ENCODE data around the gene TMEM50B. TPM values are rescaled to one million over a fixed set of nuclear protein-coding genes. Genes with fewer than 3 reads are reported as not detected.
A peak's percentile ranks its signal among the peaks of the same experiment; 100 is the strongest.
"Not testable (repeated sequence)": the region's sequence is repeated elsewhere in the genome, so short reads cannot be mapped to it uniquely, and the experiment has no call there.

The TMEM50B gene
- polyA plus RNA-seq (ENCODE audit: insufficient read length): 60.5 TPM
- long read RNA-seq, donor 1, transcript TMEM50B-210 (7 exons, 2,375 nt): major isoform, 37 of 177 reads
- long read RNA-seq, donor 1, partial matches to known transcripts: 81 of 177 reads
- long read RNA-seq, donor 1, other reads (novel, unspliced or antisense): 54 of 177 reads
- long read RNA-seq, donor 2, transcript TMEM50B-210 (7 exons, 2,375 nt): major isoform, 28 of 35 reads
- long read RNA-seq, donor 2, partial matches to known transcripts: 0 of 35 reads
- long read RNA-seq, donor 2, other reads (novel, unspliced or antisense): 0 of 35 reads
- long read RNA-seq, donor 3, transcript TMEM50B-210 (7 exons, 2,375 nt): major isoform, 14 of 21 reads
- long read RNA-seq, donor 3, partial matches to known transcripts: 0 of 21 reads
- long read RNA-seq, donor 3, other reads (novel, unspliced or antisense): 0 of 21 reads
- long read RNA-seq, donor 4, partial matches to known transcripts: 0 of 2 reads
- long read RNA-seq, donor 4, other reads (novel, unspliced or antisense): 0 of 2 reads
- long read RNA-seq, donor 5, transcript TMEM50B-209 (4 exons, 695 nt): minor isoform, 6 of 57 reads
- long read RNA-seq, donor 5, transcript TMEM50B-210 (7 exons, 2,375 nt): major isoform, 36 of 57 reads
- long read RNA-seq, donor 5, partial matches to known transcripts: 10 of 57 reads
- long read RNA-seq, donor 5, other reads (novel, unspliced or antisense): 0 of 57 reads
- long read RNA-seq, donor 6, transcript TMEM50B-210 (7 exons, 2,375 nt): major isoform, 41 of 266 reads
- long read RNA-seq, donor 6, partial matches to known transcripts: 180 of 266 reads
- long read RNA-seq, donor 6, other reads (novel, unspliced or antisense): 42 of 266 reads
- long read RNA-seq, donor 7, transcript TMEM50B-210 (7 exons, 2,375 nt): major isoform, 42 of 289 reads
- long read RNA-seq, donor 7, partial matches to known transcripts: 186 of 289 reads
- long read RNA-seq, donor 7, other reads (novel, unspliced or antisense): 54 of 289 reads
- long read RNA-seq, donor 8, transcript TMEM50B-210 (7 exons, 2,375 nt): major isoform, 10 of 48 reads
- long read RNA-seq, donor 8, partial matches to known transcripts: 15 of 48 reads
- long read RNA-seq, donor 8, other reads (novel, unspliced or antisense): 18 of 48 reads

DNA sequence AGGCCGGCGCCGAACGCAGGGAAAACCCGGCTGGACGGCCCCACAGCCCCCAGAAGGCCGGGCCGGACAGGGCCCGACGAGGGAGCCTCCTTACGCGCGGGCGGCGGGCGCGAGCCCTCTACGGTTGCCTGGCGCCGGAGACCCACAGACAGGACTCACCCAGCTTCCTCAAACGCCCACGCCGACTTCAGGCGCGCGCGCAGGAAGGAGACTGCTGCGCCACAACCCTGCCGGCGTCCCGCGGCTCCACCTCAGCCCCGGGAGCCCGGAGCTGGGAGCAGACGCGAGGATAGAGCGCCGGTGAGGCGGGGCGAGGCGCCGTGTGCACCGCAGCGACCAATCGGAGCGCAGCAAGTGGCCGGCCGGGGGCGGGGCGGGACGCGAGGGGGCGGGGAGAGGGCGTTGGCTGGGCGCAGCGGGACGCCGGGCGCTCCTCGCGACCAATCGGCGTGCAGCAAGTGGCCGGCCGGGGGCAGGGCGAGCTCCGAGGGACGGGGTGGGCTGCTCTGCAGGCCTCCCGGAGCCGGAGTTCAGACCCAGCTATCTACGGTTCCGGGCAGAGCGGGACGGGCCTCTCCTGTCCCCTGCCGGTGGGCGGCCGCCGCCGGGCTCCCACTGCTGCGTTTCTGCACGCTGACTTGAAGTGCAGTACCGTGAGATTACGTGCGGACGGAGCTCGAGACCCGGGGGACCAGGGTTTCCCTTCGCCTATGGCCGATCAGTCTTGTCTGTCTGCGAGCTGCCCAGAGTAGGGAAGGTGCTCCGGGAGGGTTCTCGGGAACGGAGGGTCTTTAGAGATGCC, at the start of gene TMEM50B:
TMEM50B (minus strand) TSS at position 296 of the 802 bp plus-strand sequence. CDS start 11,089 bp downstream, outside the sequence.
- peak; percentile 94 for DNase-seq

DNA sequence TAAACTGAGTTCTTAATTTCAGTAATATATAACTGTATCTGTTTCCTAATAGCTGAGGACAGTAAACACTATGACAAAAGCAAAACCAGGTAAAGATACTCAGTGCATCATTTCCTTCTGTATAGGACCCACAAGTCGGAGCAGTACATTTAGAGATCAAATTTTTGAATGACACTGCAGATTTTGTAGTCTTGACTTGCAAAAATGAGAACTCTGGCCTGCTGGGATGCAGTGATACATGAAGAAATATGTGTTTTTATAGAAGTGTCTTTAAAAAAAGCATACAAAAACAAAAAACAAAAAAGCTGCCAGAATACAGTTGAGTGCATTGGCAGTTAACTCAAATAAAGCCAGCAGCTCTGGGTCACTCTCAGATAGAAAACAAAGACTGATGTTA, 43.2 kb upstream of the TMEM50B start:
- no peak for DNase-seq

DNA sequence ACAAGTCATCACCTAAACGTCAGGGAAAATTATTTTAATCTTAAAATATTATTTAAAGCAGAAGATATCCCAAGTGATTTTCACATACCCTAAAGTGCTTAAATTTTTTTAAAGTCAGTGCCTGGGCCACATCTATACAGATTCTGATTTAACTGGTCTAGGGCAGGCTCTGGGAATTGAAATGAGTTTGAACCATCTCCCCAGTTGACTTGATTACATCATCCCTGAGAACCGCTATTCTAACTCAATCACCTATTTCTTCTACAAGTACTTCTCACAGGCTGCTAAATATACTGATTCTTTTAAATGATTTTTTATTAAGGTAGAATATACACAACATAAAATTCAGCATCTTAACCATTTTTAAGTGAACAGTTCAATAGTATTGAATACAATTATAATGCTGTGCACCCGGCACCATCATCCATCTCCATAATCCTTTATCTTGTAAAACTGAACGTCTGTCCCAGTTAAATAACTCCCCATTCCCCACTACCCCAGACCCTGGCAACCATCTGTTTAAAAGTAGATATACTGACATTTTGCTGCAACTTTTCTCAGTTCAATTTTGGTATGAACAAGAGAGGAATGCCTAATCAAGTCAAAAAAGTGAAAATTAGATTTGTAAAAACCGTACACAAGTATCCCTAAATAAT, 42.7 kb upstream of the TMEM50B start:
- DNase-seq: no peak

DNA sequence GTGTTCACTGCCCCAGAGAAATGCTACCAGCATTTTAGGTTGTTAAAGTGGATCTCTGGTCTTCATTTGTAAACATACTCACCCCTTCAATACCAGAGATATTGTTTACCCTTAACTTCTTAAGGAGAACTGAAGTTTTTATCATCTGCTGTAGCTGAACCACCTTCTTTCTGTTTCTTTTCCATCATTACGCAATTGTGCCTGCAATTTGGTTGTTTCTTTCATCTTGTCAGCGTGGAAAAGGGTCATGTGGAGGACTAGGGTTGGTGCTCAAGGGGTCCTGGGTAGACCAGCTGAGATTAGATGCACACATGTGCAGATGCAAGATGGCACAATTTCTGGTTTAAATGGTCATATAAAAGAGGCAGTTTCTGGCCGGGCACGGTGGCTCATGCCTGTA, 39.1 kb upstream of the TMEM50B start:
- DNase-seq: no peak

DNA sequence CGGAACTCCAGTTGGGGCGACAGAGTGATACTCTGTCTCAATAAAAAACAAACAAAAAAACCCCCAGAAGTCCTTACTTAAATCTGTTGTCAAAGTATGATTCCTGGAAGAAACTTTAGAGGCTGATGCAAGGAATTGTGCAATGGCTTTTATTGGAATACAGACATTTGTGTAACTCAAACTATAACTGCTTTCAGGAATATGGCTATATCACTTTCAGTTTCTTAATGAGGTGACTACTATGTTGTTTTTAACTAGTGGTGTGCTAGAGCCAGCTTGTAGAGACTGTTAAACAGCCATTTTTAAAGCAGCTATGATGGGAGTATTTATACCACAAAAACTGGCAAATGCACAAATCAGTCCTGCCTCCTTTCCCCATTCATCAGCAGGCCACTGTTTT, 34.5 kb upstream of the TMEM50B start:
- no peak for DNase-seq

DNA sequence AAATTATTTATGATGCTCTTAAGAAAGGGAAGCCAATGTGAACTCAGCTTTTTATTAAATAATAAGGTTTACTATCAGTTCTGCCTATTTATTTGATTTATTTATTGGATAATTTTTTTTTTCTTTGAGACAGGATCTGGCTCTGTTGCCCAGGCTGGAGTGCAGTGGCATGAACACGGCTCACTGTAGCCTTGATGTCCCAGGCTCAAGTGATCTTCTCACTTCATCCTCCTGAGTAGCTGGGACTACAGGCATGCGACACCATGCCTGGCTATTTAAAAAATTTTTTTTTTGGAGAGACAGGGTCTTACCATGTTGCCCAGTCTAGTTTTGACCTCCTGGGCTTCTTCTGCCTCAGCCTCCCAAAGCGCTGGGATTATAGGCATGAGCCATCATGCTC, 32.7 kb upstream of the TMEM50B start:
- DNase-seq: no peak

DNA sequence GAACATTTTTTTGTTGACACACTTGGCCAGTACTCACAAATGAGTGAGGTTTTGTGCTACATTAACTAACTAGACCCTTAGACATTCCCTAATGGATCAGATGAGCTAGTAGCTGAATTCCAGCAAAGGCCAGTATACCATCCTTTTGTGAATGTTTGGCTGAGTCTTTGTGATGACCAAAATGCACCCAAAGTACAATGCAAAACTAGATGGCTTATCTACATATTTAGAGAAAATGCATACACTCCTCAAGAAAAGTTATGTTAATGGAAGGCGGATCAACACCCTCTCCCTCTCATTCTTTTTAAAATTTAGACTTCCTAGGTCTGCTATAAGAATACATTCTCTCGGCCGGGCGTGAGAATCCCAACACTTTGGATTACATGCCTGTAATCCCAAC, 31.9 kb upstream of the TMEM50B start:
- DNase-seq: no peak

DNA sequence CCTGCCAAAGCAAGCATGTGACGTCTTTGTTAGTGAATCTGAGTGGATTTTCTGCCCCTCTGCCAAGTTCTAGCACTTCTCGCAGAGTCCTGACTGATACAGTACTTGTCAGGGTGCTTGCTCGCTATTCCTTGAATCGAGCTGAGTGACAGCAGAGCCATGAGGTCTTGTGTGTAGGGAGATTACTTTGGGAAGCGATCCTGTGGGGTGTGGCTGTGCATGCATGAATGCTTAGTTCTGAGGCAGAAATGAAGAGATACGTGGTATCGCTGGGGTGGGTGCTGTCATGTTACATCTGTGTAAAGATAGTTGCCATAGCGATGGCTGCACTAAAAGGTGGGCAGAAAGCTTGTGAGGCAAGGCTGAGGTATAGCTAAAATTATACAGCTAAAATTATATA, 31.1 kb upstream of the TMEM50B start:
- DNase-seq: no peak

DNA sequence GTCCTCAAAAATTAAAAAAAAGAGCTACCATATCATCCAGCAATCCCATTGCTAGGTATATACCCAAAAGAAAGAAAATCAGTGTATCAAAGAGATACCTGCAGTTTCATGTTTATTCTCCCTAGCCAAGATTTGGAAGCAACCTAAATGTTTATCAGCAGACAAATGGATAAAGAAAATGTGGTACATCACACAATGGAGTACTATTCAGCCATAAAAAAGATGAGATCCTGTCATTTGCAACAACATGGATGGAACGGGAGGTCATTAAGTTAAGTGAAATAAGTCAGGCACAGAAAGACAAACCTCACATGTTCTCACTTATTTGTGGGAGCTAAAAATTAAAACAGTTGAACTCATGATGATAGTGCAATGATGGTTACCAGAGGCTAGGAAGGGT, 27.2 kb upstream of the TMEM50B start:
- DNase-seq: not testable (repeated sequence)

DNA sequence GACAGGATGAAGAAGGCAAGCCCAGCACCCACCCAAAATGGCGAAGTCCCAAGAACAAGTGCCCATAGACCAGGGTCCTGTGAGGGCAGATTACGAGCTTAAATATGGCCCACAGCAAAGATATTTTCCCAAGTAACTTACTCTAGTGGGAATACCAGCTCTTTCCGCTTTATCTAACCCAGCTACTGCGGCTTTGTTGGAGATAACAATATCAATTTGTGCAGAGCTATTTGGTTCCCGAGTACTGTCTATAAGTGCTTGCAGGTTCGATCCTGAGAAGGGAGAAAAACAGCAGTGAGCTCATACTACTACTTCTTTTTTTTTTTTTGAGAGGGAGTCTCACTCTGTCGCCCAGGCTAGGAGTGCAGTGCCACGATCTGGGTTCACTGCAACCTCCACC, 26.1 kb upstream of the TMEM50B start:
- DNase-seq: no peak

DNA sequence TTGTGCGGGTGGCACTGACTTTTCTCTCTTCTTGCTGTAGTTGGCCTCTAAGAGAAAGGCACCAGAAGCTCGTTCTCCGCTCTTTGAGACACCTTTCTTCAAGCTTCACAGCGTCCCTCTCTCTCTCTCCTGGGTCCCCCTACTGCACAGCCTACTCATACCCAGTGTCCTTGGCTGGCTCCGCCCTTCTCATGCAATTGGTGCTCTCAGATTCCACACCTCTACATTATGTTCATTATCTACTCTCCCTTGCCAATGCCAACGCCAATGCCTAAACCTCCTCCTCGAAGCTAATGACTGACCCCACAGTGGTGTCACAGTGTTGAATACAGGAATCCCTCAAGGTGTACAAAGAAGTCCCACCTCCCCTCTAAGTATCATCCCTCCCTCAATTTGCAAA, 16.6 kb upstream of the TMEM50B start:
- no peak for DNase-seq

DNA sequence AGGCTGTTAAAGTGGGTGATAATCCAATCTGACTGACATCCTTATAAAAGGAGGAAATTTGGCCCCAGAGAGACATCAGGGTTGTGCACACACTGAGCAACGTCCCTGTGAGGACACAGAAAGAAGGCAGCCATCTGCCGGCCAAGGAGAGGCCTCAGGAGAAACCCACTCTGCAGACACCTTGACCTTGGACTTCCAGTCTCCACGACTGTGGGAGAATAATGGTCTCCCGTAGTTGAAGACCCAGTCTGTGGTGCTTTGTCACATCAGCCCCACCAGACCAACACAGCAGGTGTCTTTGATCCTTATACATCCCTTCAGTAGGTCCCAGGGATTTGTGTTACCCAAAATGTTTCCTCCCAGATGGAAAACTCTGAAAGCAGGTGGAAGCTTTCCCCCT, 16.0 kb upstream of the TMEM50B start:
- DNase-seq: no peak

DNA sequence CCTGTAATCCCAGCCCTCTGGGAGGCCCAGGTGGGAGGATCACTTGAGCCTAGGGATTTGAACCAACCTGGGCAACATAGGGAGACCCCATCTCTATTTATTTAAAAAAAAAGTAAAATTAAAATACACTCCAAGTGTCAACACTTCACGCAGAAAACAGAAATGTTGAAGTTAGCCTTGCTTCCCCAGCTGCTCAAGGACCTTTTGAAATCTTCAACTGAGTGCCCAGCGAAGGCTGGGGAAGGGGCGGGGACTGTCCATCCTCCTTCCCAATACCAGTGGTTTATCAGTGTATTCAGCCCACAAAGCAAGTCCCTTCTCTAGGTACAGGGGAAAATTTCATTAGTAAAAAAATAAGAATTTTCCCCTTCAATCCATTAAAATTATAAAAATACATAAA, 14.0 kb upstream of the TMEM50B start:
- no peak for DNase-seq

DNA sequence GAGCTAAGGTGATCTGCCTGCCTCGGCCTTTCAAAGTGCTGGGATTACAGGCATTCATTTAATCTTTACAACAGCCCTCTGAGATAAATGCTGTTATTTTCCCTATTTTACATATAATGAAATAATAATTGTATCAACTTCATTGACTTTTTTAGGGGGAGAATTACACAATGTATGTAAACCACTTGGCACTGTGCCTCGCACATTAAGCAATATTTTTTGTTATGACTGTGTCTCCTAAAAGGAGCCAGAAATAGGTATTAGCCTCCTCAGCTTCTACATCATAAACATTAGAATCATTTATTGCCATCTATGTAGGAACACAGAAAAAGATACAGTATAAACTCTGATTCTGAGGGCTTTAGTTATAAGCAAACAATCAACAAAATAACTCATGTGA, 12.8 kb upstream of the TMEM50B start:
- DNase-seq: no peak

DNA sequence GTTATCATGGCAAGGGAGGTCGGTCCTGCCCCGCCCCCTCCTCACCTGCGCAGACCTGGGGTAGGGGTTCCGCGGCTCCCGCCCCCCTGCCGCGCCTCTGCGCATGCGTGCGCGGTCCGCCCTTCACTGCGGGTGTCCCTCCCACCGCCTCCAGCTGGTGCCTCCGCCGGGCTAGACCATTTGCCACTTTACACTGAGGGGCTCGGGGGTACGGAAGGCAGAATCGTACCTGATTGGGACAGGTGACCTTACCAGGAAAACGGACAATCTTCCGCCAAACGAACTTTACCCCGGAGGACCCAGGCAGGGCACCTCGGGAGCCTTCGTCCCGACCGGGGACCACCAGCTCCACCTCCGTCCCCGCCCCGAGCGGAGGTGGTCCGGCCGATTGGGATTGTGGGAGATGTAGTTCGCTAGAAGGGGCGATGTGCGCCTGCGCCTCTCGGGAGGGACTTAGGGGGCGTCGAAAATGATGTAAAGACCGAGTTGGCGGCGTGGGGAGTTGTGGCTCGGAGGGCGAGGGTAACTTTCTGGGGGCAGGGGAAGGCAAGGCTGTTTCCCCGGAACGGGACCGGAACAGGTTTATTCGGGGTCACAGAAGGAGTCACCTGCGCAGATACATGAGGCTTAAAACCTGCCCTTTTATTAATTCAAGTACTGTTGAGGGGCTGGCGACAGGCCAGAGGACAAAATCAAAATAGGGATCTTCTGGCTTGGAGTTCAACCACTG, 11.8 kb upstream of the TMEM50B start, which contains the start of gene DNAJC28:
DNAJC28 (minus strand) TSS at position 344 of the 730 bp plus-strand sequence. CDS start 2,323 bp downstream, outside the sequence.
- peak; percentile 96 for DNase-seq

DNA sequence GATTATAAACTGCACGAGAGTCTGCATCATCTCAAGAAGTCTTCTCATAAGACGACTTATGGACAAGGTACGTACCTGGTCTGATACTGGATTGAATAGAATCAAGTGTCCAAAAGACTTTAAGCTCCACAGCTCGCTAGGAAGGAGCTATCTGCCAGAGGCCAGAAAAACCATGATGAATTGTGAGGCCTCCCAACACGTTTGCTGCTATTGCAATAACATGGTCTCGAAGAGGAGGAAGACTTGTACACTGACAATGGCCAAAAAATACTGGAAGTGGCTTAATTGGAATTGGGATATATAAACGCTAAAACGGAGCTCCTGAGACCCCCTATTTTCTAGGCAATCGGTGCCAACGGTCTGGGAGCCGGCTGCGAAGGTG, 11.2 kb upstream of the TMEM50B start:
- no peak for DNase-seq

DNA sequence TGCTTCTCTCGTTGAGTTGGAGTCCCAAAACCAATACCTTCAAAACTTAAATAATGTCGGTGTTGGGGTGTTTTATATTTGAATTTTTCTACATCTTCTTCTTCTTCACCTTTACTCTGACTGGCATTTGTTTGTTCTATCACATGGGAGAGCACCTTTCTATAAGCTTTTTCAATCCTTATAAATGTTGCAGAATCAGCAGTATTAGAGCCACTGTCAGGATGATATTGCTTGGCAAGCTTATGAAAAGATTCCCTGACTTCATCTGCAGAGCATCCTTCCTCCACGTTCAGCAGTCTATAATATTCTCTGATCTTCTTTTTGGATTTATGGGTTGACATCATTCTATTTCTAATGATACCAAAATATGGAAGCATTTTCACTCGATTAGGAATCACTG, 9.2 kb upstream of the TMEM50B start:
- no peak for DNase-seq

DNA sequence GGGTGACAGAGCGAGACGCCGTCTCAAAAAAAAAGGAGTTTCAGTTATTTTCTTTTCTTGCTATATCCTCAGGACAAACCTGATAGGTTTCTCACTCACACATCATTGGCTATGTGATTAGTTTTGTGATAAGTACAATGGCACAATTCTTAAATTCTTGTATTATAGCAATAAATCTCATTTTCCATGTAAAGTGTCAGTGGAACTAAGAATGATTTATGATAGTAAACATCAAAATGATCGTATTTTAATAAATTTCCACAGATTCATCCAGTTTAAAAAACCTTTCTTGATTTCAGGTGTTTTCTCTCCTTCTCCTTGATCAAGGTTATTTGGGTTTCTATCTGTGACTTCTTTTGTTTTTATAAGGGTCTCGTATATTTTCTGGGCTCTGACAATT, 8.2 kb upstream of the TMEM50B start:
- DNase-seq: no peak

DNA sequence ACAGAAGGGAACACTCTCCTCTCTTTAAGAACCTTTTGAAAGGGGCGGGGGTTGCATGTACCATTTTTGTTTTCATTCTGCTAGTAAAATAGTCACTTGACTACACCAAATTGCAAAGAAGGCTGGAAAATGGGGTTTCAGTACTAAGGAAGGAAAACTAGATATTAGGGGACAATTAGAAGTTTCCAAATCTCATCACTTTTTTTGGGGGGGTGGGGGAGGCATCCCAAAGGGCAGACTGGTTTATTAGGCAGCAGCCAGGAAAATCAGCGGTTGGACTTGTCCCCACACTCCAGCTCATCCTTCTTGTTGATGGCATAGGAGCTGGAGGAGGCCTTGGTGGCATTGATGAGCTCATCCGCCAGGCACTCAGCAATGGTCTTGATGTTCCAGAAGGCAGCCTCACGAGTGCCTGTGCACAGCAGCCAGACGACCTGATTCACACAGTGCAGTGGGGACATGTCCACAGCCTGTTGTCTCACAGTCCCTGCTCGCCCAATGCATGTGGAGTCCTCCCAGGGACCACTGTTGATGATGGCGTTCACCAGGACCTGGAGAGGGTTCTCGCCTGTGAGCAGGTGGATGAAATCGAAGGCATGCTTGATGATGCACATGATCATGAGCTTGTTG, 1.7 kb upstream of the TMEM50B start:
- no peak for DNase-seq
